GM18508 (cell line): ENCODE data around the gene TLR8.
"Not testable (repeated sequence)": the region's sequence is repeated elsewhere in the genome, so short reads cannot be mapped to it uniquely, and the experiment has no call there.

ENCODE experiments used
- ATAC-seq: cut with Tn5 transposase; IDR thresholded peaks from one replicate; pipeline ENCODE4 v1.9.1; 2021; ENCODE audit warnings: moderate number of reproducible peaks; ENCODE audit not compliant: insufficient read depth, unreplicated experiment

The TLR8 gene

DNA sequence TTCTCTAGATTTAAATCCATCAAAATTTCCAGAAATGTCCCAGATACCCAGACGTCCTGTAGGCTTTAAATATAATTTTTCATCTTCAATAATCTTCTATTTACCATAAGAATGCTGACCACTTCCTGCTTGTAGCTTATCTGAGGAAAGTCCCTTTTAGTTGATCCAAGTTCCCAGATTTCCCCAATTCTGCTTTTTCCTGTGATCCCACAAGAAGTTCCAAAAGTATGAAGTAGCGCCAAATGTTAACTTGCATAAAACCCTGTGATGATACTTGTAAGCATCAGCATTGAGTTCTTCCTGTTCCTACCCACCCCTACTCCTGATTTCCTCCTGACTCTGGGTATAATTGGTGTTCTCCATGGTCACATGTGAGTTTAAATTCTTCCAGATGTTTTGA lies 10.6 kb upstream of the TLR8 start:
- ATAC-seq: no peak

DNA sequence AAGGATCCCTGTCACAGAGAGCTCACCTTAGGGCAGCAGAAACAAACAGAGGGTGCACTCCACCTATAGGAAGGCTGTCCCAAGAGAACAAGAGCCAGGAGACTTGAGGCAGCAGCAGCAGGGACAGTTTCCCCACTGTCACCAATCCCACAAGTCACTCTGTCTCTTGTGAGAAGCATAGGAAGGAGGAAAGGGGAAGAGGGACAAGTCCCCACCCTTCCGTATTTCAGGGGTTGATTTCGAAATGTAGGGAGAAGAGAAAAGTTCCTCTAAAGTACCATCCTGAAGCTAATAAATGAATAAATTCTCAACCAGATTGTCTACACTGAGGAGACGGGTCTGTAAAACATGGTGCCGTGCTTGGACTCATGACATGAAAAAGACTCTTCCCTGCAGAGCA lies 9.5 kb upstream of the TLR8 start:
- ATAC-seq: no peak

- ATAC-seq: no peak
These were observed 8.3 kb upstream of the TLR8 start for GRCh38 chrX:12898073-12898472.

- ATAC-seq: no peak
These were observed 6.9 kb upstream of the TLR8 start for GRCh38 chrX:12899506-12899905.

DNA sequence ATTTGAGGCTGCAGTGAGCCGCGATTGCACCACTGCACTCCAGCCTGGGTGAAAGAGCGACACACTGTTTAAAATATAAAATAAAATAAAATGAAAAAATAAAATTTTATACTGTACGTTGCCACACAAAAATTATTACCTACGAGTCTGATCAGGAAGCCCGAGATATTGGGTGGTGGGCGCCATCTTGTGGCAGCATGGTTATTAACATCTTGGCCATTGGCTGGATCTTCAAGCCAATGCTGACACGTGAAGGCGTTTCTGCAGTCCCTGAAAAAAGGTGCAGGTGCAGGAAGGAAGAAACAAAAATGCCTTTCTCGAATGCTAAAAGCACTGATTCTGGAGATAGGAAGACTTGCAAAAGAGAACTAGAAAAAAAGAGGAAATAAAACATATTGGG lies 4.9 kb upstream of the TLR8 start:
- no peak for ATAC-seq

GRCh38 chrX:12903646-12904045 lies 2.8 kb upstream of the TLR8 start:
- ATAC-seq: no peak

DNA sequence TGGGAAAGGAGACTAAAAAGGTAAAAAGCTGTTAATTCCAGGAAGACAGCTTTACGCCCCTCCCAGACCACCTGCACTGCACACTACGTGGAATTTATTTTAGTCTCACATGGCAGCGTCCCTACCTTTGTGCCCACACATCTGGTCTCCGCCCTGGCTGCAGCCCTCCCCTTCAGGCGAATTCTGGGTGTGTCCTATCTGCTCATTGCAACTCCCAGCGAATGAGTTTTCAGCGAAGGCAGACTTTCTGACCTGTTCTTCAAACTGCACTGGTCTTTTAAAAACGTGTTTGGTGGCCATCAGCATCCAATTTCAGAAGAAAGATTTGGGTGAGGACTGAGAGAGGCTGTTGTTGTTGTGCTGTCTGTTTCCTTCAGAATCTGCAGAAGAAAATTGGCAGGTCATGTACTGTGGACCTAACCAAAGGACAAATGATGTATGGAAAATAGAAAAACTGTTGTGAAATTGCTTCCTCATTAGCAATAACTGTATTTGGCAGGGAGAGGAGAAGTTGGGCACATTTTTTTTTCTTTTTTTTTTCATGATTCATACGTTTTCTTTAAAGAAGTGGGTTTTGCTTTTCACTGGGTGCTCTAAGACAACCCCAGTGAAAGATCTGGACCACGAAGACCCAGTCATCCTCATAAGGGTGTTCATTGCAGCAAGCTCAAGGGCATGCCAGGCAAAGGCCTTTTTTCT lies 4.2 kb downstream of the TLR8 start:
- no peak for ATAC-seq

DNA sequence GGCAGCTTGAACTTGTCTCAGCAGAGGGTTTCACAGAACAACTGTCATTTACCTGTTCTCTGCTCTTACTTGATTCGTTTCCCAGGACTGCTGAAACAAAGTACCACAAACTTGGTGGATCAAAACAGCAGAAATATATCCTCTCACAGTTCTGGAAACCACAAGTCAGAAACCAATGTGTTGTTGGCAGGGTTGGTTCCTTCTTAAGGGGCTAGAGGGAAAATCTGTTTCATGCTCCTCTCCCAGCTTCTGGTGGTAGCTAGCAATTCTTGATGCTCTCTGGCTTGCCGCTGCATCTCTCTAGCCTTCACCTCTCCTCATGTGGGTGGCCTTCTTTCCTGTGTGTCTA lies 4.7 kb downstream of the TLR8 start:
- ATAC-seq: no peak

DNA sequence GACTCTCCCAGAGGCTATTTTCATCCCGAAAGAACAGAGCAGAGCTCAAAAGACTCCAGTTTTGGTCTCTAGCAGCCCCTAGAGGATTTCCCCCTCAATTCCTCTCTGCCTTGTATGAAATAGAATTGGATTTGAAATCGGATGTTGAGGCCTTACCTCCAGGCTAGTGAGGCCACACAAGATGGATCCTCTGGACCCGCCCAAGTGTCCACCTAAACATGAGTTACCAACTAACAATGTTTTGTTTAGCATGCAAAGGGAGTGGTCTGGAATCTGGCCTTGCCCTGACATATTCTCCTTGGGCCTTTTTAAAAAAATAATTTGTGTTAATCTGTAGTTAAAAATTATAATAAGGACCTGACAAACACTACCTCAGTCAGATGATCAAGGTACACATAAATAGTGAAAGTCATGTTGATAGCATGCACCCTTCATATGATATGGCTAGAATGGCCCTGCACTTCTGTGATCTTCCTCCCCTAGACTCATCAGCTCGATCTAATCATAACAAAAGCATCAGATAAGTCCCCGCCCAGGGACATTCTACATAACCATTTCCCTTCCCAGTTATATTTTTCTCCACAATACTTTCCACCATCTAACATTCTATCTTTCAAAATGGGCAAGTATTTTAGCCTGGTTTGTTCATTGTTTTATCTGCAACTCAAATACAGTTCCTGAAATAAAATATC lies 6.5 kb downstream of the TLR8 start:
- no peak for ATAC-seq

DNA sequence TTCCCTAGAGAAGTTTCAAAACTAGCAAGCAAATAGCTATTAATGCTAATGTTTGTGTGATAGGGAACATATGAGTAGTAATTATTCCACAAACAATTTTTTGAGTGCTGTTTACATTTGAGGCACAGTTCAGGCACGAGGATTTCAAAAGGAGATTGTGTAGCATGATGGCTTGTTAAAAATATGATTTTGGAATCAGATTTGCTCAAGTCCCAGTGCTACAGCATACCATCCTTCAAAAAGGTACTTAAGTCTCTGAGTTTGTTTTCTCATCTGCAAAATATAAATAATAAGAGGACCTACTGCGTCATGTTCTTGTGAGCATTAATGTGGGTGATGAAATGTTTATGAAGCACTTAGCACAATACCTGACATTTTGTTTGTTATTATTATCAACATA lies 11.3 kb downstream of the TLR8 start:
- ATAC-seq: no peak

DNA sequence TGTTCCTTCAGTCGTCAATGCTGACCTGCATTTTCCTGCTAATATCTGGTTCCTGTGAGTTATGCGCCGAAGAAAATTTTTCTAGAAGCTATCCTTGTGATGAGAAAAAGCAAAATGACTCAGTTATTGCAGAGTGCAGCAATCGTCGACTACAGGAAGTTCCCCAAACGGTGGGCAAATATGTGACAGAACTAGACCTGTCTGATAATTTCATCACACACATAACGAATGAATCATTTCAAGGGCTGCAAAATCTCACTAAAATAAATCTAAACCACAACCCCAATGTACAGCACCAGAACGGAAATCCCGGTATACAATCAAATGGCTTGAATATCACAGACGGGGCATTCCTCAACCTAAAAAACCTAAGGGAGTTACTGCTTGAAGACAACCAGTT lies 12.6 kb downstream of the TLR8 start:
- ATAC-seq: no peak

DNA sequence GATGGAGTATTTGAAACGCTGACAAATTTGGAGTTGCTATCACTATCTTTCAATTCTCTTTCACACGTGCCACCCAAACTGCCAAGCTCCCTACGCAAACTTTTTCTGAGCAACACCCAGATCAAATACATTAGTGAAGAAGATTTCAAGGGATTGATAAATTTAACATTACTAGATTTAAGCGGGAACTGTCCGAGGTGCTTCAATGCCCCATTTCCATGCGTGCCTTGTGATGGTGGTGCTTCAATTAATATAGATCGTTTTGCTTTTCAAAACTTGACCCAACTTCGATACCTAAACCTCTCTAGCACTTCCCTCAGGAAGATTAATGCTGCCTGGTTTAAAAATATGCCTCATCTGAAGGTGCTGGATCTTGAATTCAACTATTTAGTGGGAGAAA lies 13.2 kb downstream of the TLR8 start:
- no peak for ATAC-seq

- no peak for ATAC-seq
These were observed 14.6 kb downstream of the TLR8 start for GRCh38 chrX:12920990-12921389.

DNA sequence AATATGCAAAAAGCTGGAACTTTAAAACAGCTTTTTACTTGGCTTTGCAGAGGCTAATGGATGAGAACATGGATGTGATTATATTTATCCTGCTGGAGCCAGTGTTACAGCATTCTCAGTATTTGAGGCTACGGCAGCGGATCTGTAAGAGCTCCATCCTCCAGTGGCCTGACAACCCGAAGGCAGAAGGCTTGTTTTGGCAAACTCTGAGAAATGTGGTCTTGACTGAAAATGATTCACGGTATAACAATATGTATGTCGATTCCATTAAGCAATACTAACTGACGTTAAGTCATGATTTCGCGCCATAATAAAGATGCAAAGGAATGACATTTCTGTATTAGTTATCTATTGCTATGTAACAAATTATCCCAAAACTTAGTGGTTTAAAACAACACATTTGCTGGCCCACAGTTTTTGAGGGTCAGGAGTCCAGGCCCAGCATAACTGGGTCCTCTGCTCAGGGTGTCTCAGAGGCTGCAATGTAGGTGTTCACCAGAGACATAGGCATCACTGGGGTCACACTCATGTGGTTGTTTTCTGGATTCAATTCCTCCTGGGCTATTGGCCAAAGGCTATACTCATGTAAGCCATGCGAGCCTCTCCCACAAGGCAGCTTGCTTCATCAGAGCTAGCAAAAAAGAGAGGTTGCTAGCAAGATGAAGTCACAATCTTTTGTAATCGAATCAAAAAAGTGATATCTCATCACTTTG lies 15.6 kb downstream of the TLR8 start:
- ATAC-seq: no peak

GRCh38 chrX:12922599-12922919 lies 16.1 kb downstream of the TLR8 start:
- no peak for ATAC-seq

DNA sequence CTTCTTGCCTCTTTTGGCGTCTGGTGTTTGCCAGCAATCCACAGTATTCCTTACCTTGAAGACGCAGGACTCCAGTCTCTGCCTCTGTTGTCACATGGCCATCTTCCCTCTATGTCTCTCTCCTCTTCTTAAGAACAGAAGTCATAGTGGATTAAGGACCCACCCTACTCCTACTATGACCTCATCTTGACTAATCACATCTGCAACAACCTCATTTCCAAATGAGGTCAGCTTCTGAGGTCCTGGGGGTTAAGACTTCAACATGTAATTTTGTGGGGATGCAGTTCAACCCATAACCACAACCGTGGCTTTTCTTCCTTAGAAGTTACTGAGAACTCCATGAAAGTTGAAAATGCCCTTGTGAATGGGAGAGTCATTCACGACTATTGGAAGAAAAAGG lies 23.3 kb downstream of the TLR8 start:
- no peak for ATAC-seq

DNA sequence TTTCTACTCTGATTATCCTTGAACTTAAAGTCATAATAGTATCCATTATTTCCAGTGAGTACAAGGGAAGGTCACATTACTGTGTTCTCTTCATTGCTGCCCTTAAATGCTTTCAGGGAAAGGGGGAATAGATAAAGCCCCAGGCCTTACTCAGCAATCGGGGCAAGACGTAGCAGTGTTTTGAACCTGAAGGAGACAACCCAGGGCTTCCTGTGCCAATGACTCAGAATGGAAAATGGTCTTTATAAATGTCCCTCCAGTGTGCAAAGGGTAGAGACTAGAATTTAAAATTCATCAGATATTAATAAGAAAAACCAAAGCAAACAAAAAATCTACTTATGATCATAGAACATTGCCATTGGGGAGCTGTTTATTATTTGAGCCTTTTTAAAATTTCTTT lies 23.7 kb downstream of the TLR8 start:
- ATAC-seq: no peak

- no peak for ATAC-seq
These were observed 25.8 kb downstream of the TLR8 start for GRCh38 chrX:12932244-12932643.

DNA sequence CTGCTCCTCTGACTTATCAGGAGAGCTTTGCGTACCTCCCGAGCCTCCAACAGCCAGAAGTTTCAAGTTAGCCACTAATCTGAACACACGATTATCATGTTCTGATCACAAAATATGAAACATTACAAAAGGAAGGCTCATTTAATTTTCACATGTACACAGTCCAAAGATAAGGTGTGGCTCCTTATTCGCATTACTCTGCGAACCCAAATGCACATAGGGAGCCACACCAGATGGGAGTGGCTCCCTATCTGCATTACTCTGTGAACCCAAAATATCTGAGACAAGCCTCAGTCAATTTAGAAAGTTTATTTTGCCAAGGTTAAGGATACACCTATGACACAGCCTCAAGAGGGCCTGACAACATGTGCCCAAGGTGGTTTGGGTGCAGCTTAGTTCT lies 28.4 kb downstream of the TLR8 start:
- ATAC-seq: no peak

DNA sequence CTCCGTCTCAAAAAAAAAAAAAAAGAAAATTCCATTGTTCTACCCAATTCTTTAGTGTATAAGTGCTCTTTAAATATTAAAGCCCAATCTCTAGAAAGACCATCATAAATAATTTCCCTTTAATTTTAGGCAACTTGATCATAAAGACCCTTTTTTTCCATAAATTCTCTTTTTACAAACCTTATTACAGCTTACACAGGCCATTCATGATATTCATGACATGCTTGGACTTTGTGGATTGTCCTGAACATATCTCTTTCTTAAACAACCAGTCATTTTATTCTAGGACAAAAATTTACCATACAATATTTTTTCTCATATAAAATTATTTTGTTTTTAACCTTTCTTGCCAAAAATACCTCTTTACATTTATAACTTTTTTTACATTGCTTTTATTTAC lies 30.5 kb downstream of the TLR8 start:
- ATAC-seq: no peak

GRCh38 chrX:12940471-12940870 lies 34.1 kb downstream of the TLR8 start:
- not testable (repeated sequence) for ATAC-seq

DNA sequence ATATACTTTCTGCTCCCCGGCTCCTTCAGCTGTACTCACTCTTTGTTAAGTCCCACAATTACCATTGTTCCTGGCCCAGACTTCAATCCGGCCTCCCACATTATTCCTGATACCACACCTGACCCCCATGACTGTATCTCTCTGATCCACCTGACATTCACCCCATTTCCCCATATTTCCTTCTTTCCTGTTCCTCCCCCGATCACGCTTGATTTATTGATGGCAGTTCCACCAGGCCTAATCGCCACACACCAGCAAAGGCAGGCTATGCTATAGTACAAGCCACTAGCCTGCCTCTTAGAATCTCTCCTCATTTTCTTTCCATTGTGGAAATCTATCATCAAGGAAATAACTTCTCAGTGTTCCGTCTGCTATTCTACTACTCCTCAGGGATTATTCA lies 37.2 kb downstream of the TLR8 start:
- ATAC-seq: not testable (repeated sequence)
